ENCODE data around the gene RPH3AL. TPM values are rescaled to one million over a fixed set of nuclear protein-coding genes. Genes with fewer than 3 reads are reported as not detected.

Gene RPH3AL
- 1 to 10 TPM; 1.6 to 2.2 TPM for total RNA-seq

DNA sequence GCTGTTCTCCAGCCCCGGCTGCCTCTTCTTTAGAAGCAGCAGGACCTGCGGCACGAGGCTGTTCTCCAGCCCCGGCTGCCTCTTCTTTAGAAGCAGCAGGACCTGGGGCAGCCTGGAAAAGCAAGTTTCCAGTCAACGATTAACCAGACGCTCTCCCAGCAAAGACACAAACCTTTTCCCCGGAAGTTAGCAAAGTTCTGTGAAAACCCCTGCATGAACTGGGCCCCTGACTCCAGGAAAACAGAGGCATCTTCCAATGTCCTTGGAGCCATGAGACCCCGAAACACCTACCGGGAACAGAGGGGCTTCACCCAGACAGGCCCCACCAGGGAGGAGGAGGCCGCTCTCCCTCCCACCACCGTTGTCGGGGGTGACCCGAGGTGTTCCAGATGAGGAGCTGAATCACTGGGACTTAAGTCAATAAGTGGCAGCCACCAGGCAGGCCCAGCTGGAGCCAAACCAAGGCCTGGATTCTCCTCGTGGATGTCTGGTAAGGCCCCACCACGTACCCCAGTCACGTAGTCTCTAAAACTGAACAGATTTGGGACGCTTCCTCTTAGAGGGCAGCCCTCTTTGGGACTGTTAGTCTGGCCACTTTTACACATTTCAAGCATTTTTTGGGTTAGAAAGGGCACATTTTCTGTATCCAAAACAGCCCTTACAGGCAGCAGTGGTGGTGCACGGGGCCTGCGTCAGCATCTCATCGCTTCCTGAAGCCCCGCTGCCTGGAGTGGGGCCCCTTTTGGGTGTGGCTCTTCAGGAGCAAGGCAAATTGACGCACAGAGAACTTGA lies at the start of gene RPH3AL:
Gene RPH3AL (minus strand): TSS at position 387 of the 792 bp plus-strand sequence. CDS start 25,264 bp downstream, outside the sequence.
- H3K27ac Mint-ChIP-seq, result no peak within 1 kb of the TSS
- CTCF ChIA-PET, result no interaction called here
- intact Hi-C loops (cut with micrococcal nuclease), result no loop called here
- DNase-seq, result no peak
- H3K4me1 Mint-ChIP-seq (ENCODE audit: low read depth), result no peaks in the 10 kb centered on the region
- no peaks in the 10 kb centered on the region for H3K27me3 Mint-ChIP-seq (ENCODE audit: low read depth)
- no peaks in the 10 kb centered on the region for H3K36me3 Mint-ChIP-seq (ENCODE audit: low read depth)
- H3K4me3 Mint-ChIP-seq, result no peak within 1 kb of the TSS
- H3K9me3 Mint-ChIP-seq, result peaks cover 5% of the 10 kb centered on the region

GRCh38 chr17:400257-400656 lies 47.6 kb upstream of the RPH3AL start:
- intact Hi-C loops (cut with micrococcal nuclease), result no loop called here
- peaks cover 16% of the 10 kb centered on the region for H3K4me1 Mint-ChIP-seq (ENCODE audit: low read depth)
- DNase-seq, result no peak
- H3K27me3 Mint-ChIP-seq (ENCODE audit: low read depth), result no peaks in the 10 kb centered on the region
- no peak overlapping the region for H3K27ac Mint-ChIP-seq
- no peak overlapping the region for H3K4me3 Mint-ChIP-seq
- H3K9me3 Mint-ChIP-seq, result no peaks in the 10 kb centered on the region
- CTCF ChIA-PET, result no interaction called here
- H3K36me3 Mint-ChIP-seq (ENCODE audit: low read depth), result peaks cover 9% of the 10 kb centered on the region

DNA sequence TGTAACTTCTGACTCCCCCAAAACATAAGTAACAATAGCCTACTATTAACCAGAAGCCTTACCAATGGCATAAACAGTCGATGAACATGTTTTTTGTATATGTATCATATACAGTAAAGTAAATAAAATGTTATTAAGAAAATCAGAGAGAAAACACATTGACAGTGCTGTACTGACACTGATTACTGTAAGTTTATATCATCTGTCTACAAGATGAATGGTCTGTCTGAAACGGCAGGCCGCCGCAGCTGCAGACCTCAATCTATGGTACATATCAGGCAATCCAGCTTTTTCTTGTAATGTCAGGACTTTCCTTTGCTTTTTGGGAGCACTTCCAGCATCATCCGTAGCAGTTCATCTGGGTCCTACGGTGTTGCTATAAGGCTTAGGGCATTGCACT lies 44.2 kb upstream of the RPH3AL start:
- Mint-ChIP-seq H3K4me3 (no peak overlapping the region), H3K9me3 (no peaks in the 10 kb centered on the region), H3K27me3 (ENCODE audit: low read depth) (no peaks in the 10 kb centered on the region), H3K27ac (no peak overlapping the region), H3K4me1 (ENCODE audit: low read depth) (peaks cover 12% of the 10 kb centered on the region), H3K36me3 (ENCODE audit: low read depth) (no peaks in the 10 kb centered on the region)
- intact Hi-C loops (cut with micrococcal nuclease), result loop anchor here (10.0 kb wide), 1 partner anchor 308 kb away; no protein-coding TSS in a partner anchor
- CTCF ChIA-PET, result interaction anchor here (1.4 kb wide), 1 partner anchor 15 kb away, joined by 4 read pairs; no protein-coding TSS in a partner anchor
- DNase-seq, result no peak

DNA sequence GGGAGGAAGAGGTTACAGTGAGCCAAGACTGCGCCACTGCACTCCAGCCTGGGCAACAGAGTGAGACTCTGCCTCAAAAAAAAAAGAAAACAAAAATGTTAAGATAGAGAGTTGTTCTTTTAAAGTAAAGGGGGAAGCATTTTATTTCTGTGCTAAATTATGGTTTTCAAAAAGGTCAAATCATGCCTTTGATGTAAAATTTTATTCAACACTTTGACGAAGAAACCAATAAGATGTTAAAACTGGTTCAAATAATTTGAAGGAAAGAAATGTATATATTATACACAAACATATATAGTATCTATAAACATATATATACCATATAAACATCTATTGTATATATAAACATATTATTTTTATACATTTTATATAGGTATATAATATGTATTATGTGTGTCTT lies 43.4 kb upstream of the RPH3AL start:
- Mint-ChIP-seq H3K4me1 (ENCODE audit: low read depth) (peaks cover 12% of the 10 kb centered on the region), H3K4me3 (no peak overlapping the region), H3K27me3 (ENCODE audit: low read depth) (no peaks in the 10 kb centered on the region), H3K27ac (no peak overlapping the region), H3K36me3 (ENCODE audit: low read depth) (no peaks in the 10 kb centered on the region), H3K9me3 (no peaks in the 10 kb centered on the region)
- CTCF ChIA-PET, result interaction anchor here (1.0 kb wide), 1 partner anchor 371 kb away, joined by 3 read pairs; no protein-coding TSS in a partner anchor
- no peak for DNase-seq
- intact Hi-C loops (cut with micrococcal nuclease), result loop anchor here (10.0 kb wide), 1 partner anchor 309 kb away; no protein-coding TSS in a partner anchor

GRCh38 chr17:395179-395578 lies 42.6 kb upstream of the RPH3AL start:
- Mint-ChIP-seq H3K36me3 (ENCODE audit: low read depth) (no peaks in the 10 kb centered on the region), H3K4me3 (no peak overlapping the region), H3K9me3 (no peaks in the 10 kb centered on the region), H3K27me3 (ENCODE audit: low read depth) (no peaks in the 10 kb centered on the region), H3K4me1 (ENCODE audit: low read depth) (peaks cover 12% of the 10 kb centered on the region), H3K27ac (no peak overlapping the region)
- CTCF ChIA-PET, result interaction anchor here (0.8 to 1.0 kb wide), 2 partner anchors 11 to 371 kb away, joined by 3 read pairs; no protein-coding TSS in a partner anchor
- intact Hi-C loops (cut with micrococcal nuclease), result loop anchor here (10.0 kb wide), 1 partner anchor 310 kb away; no protein-coding TSS in a partner anchor
- no peak for DNase-seq

DNA sequence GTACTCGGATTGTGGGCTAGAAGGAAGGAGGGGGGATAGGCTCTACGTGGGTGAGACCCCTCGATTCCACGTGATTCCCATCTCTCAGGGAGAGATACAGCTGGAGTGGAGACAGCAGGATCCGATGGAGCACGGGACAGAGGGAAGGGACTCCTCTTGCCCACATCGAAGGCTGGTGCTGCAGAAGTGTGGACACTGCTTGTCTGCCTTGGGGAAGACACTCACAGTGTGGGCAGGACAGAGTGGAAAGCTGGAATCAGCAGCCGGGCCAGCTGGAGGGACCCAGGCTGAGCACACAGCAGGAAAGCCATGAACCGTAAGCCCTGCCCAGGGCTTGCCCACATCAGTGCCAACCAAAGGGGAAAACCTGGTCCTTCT lies 42.1 kb upstream of the RPH3AL start:
- CTCF ChIA-PET, result interaction anchor here (0.8 to 1.0 kb wide), 2 partner anchors 11 to 372 kb away, joined by 3 read pairs; no protein-coding TSS in a partner anchor
- Mint-ChIP-seq H3K9me3 (no peaks in the 10 kb centered on the region), H3K4me3 (no peak overlapping the region), H3K4me1 (ENCODE audit: low read depth) (peaks cover 12% of the 10 kb centered on the region), H3K36me3 (ENCODE audit: low read depth) (no peaks in the 10 kb centered on the region), H3K27me3 (ENCODE audit: low read depth) (no peaks in the 10 kb centered on the region), H3K27ac (no peak overlapping the region)
- no peak for DNase-seq
- intact Hi-C loops (cut with micrococcal nuclease), result loop anchor here (10.0 kb wide), 1 partner anchor 310 kb away; no protein-coding TSS in a partner anchor

DNA sequence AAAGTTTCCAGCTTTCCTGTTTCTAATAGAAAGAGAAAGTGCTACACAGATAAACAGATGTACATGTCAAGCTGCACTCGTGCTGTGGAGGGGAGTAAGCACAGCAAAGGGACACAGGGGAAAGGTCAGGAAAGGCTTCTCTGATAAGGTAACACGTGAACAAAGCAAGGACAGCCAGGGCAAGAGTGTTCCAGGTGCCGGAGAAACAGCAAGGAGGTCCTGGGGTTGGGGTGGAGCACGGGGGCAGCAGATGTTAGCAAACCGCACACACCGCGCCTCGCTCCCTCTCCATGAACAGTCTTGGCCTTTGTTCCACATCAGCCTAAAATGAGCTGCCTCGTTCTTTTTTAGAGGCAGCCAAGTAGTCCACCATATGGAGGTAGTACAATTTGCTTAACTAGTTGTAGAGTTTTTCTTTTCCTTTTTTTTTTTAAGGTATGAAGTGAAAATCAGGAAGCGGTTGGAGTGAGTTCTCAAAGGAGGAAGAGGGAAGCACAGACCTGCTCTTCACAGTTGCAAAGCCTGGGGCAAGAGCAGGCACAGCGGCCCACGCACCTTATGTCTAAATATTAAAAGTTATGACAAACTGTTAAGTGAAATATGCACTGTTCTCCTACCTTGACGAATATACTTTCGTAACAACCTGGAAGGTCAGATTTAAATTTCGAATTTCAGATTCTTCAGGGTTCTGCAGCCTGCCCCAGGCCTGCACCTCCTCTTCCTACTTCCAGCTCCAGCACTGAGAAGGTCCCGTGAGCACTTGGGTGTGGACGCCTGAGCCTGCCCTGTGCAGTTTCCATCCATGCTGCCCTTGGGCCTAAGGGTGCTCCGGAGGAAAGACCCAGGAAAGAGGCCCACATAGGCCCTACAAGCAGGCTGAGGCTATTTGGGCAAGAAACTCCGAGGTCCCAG lies 41.5 kb upstream of the RPH3AL start:
- Mint-ChIP-seq H3K36me3 (ENCODE audit: low read depth) (no peaks in the 10 kb centered on the region), H3K4me3 (peak overlapping the region; percentile 13), H3K27ac (peak overlapping the region; percentile 59), H3K4me1 (ENCODE audit: low read depth) (peaks cover 8% of the 10 kb centered on the region), H3K27me3 (ENCODE audit: low read depth) (no peaks in the 10 kb centered on the region), H3K9me3 (no peaks in the 10 kb centered on the region)
- DNase-seq, result no peak
- CTCF ChIA-PET, result no interaction called here
- intact Hi-C loops (cut with micrococcal nuclease), result loop anchor here (10.0 kb wide), 1 partner anchor 311 kb away; no protein-coding TSS in a partner anchor

GRCh38 chr17:391850-392249 lies 39.2 kb upstream of the RPH3AL start:
- no peaks in the 10 kb centered on the region for H3K36me3 Mint-ChIP-seq (ENCODE audit: low read depth)
- peaks cover 7% of the 10 kb centered on the region for H3K4me1 Mint-ChIP-seq (ENCODE audit: low read depth)
- DNase-seq, result no peak
- no peaks in the 10 kb centered on the region for H3K27me3 Mint-ChIP-seq (ENCODE audit: low read depth)
- intact Hi-C loops (cut with micrococcal nuclease), result loop anchor here (10.0 kb wide), 1 partner anchor 313 kb away; no protein-coding TSS in a partner anchor
- CTCF ChIA-PET, result no interaction called here
- H3K4me3 Mint-ChIP-seq, result no peak overlapping the region
- no peak overlapping the region for H3K27ac Mint-ChIP-seq
- no peaks in the 10 kb centered on the region for H3K9me3 Mint-ChIP-seq

- Mint-ChIP-seq H3K4me3 (no peak overlapping the region), H3K36me3 (ENCODE audit: low read depth) (no peaks in the 10 kb centered on the region), H3K4me1 (ENCODE audit: low read depth) (peaks cover 7% of the 10 kb centered on the region), H3K9me3 (no peaks in the 10 kb centered on the region), H3K27ac (no peak overlapping the region), H3K27me3 (ENCODE audit: low read depth) (no peaks in the 10 kb centered on the region)
- intact Hi-C loops (cut with micrococcal nuclease), result loop anchor here (10.0 kb wide), 1 partner anchor 315 kb away; no protein-coding TSS in a partner anchor
- CTCF ChIA-PET, result no interaction called here
- DNase-seq, result no peak
These were observed 37.4 kb upstream of the RPH3AL start for GRCh38 chr17:390025-390424.

GRCh38 chr17:388087-388486 lies 35.5 kb upstream of the RPH3AL start:
- H3K4me3 Mint-ChIP-seq, result no peak overlapping the region
- no peaks in the 10 kb centered on the region for H3K9me3 Mint-ChIP-seq
- H3K36me3 Mint-ChIP-seq (ENCODE audit: low read depth), result no peaks in the 10 kb centered on the region
- intact Hi-C loops (cut with micrococcal nuclease), result no loop called here
- no peak for DNase-seq
- no peak overlapping the region for H3K27ac Mint-ChIP-seq
- CTCF ChIA-PET, result interaction anchor here (0.9 kb wide), 1 partner anchor 11 kb away, joined by 3 read pairs; no protein-coding TSS in a partner anchor
- peaks cover 6% of the 10 kb centered on the region for H3K4me1 Mint-ChIP-seq (ENCODE audit: low read depth)
- peaks cover 9% of the 10 kb centered on the region for H3K27me3 Mint-ChIP-seq (ENCODE audit: low read depth)

DNA sequence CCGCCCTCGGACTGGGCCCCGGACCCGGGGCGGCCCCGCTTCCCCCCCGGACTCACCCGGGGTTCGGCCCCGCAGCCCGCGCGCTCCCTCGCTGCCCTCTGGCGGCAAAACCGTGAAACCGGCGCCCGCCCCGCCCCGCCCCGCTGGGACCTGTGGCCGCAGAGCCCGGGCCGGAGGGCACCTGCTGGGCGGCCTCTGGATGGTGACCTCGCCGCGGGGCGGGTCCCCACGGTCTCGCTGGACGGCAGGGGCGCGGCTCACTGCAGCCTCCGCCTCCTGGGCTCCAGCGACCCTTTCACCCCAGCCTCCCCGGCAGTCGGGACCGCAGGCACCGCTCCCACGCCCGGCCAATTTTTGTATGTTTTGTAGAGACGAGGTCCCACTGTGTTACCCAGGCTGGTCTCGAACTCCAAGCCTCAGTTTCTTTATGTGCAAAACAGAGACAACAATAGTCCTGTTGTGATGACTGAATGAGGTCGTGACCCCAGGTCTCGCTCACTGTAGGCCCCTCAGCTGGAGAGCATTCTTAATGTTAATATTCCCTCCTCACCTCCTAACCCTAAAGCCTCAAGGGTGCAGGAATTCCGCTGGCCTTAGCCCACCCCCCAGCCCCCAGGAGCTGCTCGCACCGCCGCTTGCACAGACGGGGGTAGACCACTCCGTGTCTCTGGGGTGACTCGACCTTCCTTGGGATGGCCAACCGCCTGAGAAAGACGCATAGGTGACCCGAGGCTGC lies 33.7 kb upstream of the RPH3AL start:
- H3K9me3 Mint-ChIP-seq, result no peaks in the 10 kb centered on the region
- CTCF ChIA-PET, result interaction anchor here (0.6 to 1.8 kb wide), 5 partner anchors 15 to 314 kb away, joined by 3 to 6 read pairs (median 4); no protein-coding TSS in a partner anchor
- peaks cover 9% of the 10 kb centered on the region for H3K27me3 Mint-ChIP-seq (ENCODE audit: low read depth)
- intact Hi-C loops (cut with micrococcal nuclease), result no loop called here
- peak overlapping the region; percentile 66 for H3K4me3 Mint-ChIP-seq
- H3K36me3 Mint-ChIP-seq (ENCODE audit: low read depth), result no peaks in the 10 kb centered on the region
- H3K27ac Mint-ChIP-seq, result no peak overlapping the region
- peak; percentile 78 for DNase-seq
- H3K4me1 Mint-ChIP-seq (ENCODE audit: low read depth), result peaks cover 9% of the 10 kb centered on the region
